Diencephalon (tissue), 1 donor: ENCODE measurements around the gene NRIP2. TPM values are rescaled to one million over a fixed set of nuclear protein-coding genes. Genes with fewer than 3 reads are reported as not detected.

ENCODE experiments used
- total RNA-seq: library from RNA; depleted of rRNA; stranded (reverse); fragments of >200 nt; gene quantifications from one replicate; pipeline ENCODE4 v1.2.3, GENCODE V29; 2014

Gene NRIP2, protein sequence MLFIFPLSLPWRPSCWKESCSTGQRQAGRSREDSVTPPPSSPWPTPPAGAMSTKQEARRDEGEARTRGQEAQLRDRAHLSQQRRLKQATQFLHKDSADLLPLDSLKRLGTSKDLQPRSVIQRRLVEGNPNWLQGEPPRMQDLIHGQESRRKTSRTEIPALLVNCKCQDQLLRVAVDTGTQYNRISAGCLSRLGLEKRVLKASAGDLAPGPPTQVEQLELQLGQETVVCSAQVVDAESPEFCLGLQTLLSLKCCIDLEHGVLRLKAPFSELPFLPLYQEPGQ
- total RNA-seq: 0.23 TPM

DNA sequence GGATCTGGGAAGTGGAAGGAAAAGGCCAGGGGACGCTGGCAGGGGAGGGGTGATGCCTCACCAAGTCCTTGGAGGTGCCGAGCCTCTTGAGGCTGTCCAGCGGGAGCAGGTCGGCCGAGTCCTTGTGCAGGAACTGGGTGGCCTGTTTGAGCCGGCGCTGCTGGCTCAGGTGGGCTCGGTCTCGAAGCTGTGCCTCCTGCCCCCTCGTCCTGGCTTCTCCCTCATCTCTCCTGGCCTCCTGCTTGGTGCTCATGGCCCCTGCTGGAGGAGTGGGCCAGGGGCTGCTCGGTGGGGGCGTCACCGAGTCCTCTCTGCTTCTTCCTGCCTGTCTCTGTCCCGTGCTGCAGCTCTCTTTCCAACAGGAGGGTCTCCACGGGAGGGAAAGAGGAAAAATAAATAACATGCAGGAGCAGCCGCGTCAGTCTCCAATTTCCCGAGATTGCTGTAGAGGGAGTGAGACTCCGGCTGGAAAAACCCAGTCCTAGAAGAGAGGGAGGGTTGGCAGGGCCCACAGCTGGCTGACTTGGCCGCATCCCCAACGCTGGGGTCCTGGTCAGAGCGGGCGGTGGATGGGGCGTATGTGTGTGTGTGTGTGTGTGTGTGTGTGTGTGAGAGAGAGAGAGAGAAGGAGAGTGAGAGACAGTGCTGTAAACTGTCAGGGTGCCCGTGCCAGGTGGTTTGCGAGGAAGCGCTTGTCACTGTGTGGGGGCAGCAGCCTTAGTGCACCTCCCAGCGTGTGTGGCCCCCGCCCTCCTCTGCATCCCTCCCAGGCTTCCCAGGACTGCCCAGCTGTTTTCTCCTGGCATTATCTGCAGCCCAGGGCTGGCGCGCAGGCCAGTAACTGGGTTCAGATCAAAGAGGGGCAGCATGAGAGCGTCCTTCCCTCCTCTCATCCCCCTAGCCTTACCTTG is at the start of gene NRIP2:
TSS of gene NRIP2 (minus strand) at position 455 of the 911 bp plus-strand sequence. CDS start at position 403, 52 bp downstream.

DNA sequence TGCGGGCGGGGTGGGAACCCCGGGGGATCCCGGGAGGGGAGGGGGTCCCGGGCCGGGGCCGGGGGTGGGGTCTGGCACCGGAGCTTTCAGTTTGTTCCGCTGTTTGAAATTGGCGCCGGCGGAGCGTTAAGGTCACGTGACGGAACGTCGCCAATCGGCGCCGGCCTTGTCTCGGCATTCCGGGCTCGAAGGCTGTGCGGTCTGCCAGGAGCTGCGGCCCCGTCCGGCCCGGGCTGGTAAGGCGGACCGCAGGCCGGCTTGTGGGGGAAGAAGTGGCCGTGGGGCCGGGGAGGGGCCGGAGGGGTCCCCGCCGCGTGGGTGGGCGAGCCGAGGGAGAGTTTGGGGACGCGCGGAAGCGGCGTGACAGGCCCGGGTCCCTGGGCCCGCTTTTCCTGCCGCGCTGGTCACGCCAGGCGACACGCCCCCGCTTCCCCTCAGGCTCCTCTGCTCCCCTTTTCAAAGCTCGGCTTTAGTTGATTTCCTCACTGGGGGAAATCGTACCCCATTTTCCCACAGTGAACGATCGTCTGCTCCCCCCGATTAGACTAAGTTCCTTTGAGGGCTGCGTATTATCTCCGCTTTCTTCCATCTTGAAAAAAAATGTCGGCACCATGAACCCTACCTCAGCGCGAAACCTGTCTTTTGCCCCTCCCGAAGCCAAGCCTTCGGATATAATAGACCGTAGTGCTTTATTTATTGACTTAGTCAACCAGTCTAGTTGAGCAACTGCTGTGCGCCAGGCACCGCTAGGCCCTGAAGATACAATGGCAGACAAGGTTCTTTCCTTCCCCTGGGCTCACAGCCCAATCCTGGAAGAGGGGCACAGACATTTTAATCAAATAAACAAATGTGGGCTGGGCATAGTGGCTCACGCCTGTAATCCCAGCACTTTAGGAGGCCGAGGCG is 42.5 kb upstream of the NRIP2 start, which contains the start of the genes FOXM1 and RHNO1:
TSS of gene FOXM1 (minus strand) at position 128 of the 906 bp plus-strand sequence. CDS start 2,696 bp downstream, outside the sequence.
TSS of gene RHNO1 (plus strand) at position 177 of the 906 bp plus-strand sequence. CDS start 8,144 bp downstream, outside the sequence.

DNA sequence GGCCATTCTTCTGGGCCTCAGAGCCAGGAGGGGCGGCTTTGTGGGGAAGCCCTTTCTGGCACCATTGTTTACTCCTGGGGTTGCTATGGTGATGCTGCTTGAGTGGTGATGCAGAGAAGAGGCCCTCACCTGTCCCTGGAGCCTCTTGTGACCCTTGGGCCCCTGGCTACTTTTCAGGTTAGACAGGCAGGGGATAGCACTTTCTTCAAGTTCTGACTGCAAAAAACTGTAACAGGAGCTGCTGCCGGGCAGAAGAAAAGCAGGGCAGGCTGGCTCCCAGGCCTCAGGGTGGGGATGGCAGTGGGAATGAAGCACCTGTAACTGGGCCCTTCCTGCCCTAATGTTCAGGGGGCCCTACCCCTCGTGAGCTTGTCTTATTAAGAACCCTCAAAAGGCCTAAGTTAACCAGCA is 22.2 kb upstream of the NRIP2 start, which contains the start of gene TEX52:
TSS of gene TEX52 (minus strand) at position 19 of the 411 bp plus-strand sequence. CDS start at position 6, 13 bp downstream.

DNA sequence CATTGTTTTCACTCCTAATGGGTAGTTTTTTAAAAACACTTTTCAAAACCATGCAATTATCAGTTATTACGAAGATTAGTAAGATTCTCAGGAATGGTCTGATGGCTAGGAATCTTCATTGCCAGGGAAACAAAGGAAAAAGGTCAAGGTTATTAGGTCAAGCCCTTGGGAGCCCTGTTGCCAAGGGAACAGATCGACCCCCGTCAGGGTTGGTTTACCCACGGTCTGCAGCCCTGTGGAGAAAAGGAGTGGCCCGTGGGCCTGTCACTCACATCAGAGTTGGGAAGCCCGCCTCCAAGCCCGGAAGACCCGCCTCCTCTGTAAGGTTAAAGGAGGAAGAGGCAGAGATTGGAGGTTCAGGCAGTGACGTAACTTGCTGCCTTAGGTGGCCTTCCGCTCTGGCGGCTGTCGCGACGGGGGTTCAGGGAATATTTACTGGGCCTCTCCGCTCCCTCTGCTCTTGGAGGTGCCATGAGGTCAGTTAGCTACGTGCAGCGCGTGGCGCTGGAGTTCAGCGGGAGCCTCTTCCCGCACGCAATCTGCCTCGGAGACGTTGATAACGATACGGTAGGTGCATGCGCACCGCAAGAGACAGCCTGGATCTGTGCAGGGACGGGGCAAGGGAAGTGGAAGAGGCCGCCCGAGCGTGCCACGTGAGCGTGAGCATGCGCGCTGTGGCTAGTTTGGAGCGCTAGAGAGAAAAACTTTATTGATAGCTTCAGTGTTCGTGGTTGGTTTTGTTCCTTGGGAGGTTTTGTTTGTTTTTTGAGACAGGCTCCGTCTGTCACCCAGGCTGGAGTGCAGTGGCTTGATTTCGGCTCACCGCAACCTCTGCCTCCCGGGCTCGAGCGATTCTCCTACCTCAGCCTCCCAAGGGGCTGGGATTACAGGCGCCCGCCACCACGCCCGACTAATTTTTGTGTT is 22.3 kb downstream of the NRIP2 start, which contains the start of gene ITFG2:
TSS of gene ITFG2 (plus strand) at position 379 of the 924 bp plus-strand sequence. CDS start at position 472, 93 bp downstream.

DNA sequence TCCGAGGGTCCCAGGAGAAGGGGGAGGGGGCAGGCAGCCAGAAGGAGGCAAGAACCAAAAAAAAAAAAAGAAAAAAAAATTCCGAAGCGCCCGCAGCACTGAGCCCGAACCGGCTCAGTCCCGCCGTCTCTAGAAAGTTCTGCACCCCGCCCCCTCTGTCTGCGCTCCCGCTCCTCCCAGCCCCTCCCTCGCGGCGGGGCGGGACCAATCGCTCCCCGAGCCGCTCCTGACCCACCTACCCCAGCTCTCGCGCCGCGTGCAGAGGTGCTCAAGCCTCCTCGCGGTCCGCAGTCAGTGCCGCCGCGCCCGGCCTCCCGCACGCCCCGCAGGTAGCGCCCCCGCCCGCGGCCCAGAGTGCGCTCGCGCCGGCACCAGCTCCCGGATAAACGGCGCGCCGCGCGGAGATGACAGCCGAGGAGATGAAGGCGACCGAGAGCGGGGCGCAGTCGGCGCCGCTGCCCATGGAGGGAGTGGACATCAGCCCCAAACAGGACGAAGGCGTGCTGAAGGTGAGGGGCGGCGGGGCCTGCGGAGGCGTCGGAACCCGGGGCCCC is 40.0 kb downstream of the NRIP2 start, which contains the start of gene FKBP4:
TSS of gene FKBP4 (plus strand) at position 235 of the 554 bp plus-strand sequence. CDS start at position 405, 170 bp downstream.

Other genes starting within 250 kb of the NRIP2 start
- gene FKBP4, start 40.1 kb downstream of the NRIP2 start, total RNA-seq: 53.1 TPM
- 14.5 TPM for gene ITFG2, start 22.4 kb downstream of the NRIP2 start, total RNA-seq
- not detected for gene TEX52, start 22.0 kb upstream of the NRIP2 start, total RNA-seq
- 2.5 TPM for gene FOXM1, start 42.1 kb upstream of the NRIP2 start, total RNA-seq
- gene RHNO1, start 42.2 kb upstream of the NRIP2 start, total RNA-seq: 51.9 TPM
- gene TULP3, start 55.9 kb upstream of the NRIP2 start, total RNA-seq: 13.4 TPM
- gene TEAD4, start 124.4 kb upstream of the NRIP2 start, total RNA-seq: 0.92 TPM
- gene TSPAN9, start 242.3 kb upstream of the NRIP2 start, total RNA-seq: 42.9 TPM